NCI-H82 treated with DMSO at 0.1 percent for 48 hours (cell line): ENCODE data around the gene GRAMD1B.
"Not testable (repeated sequence)": the region's sequence is repeated elsewhere in the genome, so short reads cannot be mapped to it uniquely, and the experiment has no call there.

Experiments used
- DNase-seq: peaks from one replicate; lab custom pipeline; 2025; ENCODE audit not compliant: unreplicated experiment; lab: John Stamatoyannopoulos, UW

GRAMD1B gene

GRCh38 chr11:123562829-123563228 is 132.8 kb downstream of the GRAMD1B start:
- DNase-seq, result no peak

GRCh38 chr11:123564221-123564620 is 134.2 kb downstream of the GRAMD1B start:
- DNase-seq, result no peak

GRCh38 chr11:123566852-123567251 is 136.8 kb downstream of the GRAMD1B start:
- DNase-seq, result no peak

GRCh38 chr11:123567466-123567865 is 137.4 kb downstream of the GRAMD1B start:
- DNase-seq, result no peak

- no peak for DNase-seq
Measured at GRCh38 chr11:123568367-123568870, 138.3 kb downstream of the GRAMD1B start.

GRCh38 chr11:123569393-123569792 is 139.3 kb downstream of the GRAMD1B start:
- no peak for DNase-seq

GRCh38 chr11:123570939-123571580 is 141.0 kb downstream of the GRAMD1B start:
- DNase-seq, result no peak

GRCh38 chr11:123572791-123573190 is 142.7 kb downstream of the GRAMD1B start:
- not testable (repeated sequence) for DNase-seq

GRCh38 chr11:123573286-123573685 is 143.2 kb downstream of the GRAMD1B start:
- DNase-seq, result no peak

- DNase-seq, result no peak
Measured at GRCh38 chr11:123575441-123575840, 145.4 kb downstream of the GRAMD1B start.

- DNase-seq, result no peak
Measured at GRCh38 chr11:123576082-123576481, 146.0 kb downstream of the GRAMD1B start.

GRCh38 chr11:123576501-123576900 is 146.4 kb downstream of the GRAMD1B start:
- DNase-seq, result no peak

GRCh38 chr11:123577081-123577598 is 147.1 kb downstream of the GRAMD1B start:
- no peak for DNase-seq

- peak; percentile 56 for DNase-seq
Measured at GRCh38 chr11:123578778-123579481, 148.9 kb downstream of the GRAMD1B start.

- no peak for DNase-seq
Measured at GRCh38 chr11:123579482-123579812, 149.4 kb downstream of the GRAMD1B start.

GRCh38 chr11:123580137-123580536 is 150.1 kb downstream of the GRAMD1B start:
- DNase-seq, result no peak

- DNase-seq, result no peak
Measured at GRCh38 chr11:123580557-123581275, 150.6 kb downstream of the GRAMD1B start.

- DNase-seq, result no peak
Measured at GRCh38 chr11:123581651-123582399, 151.8 kb downstream of the GRAMD1B start.

- no peak for DNase-seq
Measured at GRCh38 chr11:123582992-123583504, 153.0 kb downstream of the GRAMD1B start.

GRCh38 chr11:123584186-123584585 is 154.1 kb downstream of the GRAMD1B start:
- no peak for DNase-seq

GRCh38 chr11:123584737-123585136 is 154.7 kb downstream of the GRAMD1B start:
- DNase-seq, result no peak
